Measurements from ENCODE around the gene SLC8B1.
"Not testable (repeated sequence)": the region's sequence is repeated elsewhere in the genome, so short reads cannot be mapped to it uniquely, and the experiment has no call there.

The SLC8B1 gene

DNA sequence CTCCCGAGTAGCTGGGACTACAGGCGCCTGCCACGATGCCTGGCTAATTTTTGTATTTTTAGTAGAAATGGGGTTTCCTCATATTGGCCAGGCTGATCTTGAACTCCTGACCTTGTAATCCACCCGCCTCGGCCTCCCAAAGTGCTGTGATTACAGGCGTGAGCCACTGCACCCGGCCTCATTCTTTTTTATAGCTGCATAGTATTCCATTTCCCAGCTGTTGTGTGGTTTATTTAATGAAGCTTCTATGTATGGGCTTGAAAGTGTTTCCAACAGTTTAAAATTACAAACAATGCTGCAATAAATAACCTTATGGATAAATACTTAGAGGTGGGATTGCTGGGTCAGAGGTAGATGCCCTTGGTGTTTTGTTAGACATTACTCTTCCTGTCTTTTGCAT, 19.3 kb upstream of the SLC8B1 start:
- not testable (repeated sequence) for DNase-seq (ENCODE audit: low spot score)

DNA sequence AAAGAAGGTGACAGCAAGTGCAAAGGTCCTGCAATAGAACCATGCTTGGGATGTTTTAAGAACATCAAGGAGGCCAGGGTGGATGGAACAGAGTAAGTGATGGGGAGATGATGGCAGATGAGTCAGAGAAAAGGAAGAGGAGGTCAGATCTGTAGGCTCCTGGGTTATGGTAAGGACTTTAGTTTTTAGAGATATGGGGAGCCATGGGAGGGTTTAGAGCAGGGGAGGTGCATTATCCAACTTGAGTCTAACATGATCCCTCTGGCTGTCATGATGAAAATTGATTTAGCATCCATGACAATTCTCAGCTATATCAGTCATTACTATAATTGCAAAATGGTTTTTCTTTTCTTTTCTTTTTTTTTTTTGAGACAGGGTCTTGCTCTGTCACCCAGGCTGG, 16.2 kb upstream of the SLC8B1 start:
- no peak for DNase-seq (ENCODE audit: low spot score)

DNA sequence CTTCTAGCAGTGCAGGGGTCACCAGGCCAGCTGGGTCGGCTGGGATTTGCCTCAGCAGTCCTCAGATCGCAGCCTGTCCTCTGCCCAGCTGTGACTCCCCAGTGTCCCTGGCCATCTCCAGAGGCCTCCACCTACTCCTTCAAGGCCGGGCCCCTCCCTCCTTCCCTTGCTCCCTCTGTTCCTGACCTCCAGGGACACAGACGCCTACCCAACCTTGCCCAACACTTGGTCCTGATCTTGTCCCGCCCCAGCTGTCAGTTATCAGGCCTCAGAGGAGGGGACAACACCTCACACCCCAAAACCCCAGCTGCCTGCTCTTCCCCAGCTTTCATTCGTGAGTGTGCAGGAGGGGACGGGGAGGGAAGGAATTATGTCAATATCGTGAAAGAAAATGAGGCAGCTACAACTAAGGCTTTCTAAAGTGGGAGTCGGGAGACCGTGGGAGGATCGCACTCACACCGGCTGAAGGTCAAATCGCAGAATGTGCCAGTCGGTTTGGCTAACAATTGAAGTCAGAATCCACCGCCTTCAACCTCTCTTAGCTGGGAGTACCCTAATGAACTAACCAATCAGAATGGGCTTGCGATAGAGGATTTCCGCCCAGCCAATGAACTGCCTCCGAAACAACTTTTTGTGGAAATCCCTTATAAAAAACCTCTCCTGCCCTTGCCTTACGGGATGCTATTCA, 14.1 kb upstream of the SLC8B1 start:
- DNase-seq (ENCODE audit: low spot score): no peak

DNA sequence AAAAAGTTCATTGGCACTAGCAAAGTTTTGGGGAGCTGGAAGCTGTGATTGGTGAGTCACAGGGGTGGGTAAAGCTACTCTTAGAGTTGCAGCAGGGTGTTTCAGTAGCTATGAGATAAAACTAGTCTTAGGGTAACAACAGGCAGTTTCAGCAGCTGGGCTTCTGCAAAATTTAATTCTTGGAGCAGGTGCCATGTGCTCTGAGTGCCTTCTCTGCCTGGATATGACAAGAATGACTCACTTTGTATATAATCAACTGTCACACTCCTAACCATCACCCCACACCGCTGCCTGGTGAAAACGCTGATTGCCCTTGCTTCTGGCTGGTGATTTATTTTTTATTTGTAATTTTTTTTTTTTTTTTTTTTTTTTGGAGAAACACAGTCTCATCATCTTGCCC, 13.0 kb upstream of the SLC8B1 start:
- DNase-seq (ENCODE audit: low spot score): no peak

DNA sequence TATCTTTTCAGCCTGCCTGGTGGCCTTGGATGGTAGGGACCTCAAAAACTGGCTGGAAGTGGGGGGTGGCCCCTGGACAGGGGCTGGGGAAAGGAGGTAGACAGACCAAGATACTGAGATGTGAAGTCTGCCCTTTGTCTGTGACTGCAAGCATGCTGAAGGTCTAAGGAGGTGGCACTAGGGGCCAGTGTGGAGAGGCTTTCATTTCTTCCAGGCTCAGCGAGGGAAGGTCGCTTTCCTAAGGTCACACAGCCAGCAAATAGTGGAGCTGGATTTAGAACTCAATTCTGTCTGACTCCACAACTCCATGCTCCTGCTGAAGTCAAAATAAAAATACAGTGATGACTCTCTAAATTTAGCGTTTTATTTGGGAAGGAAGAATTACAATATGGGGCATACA, 12.2 kb upstream of the SLC8B1 start:
- DNase-seq (ENCODE audit: low spot score): no peak

DNA sequence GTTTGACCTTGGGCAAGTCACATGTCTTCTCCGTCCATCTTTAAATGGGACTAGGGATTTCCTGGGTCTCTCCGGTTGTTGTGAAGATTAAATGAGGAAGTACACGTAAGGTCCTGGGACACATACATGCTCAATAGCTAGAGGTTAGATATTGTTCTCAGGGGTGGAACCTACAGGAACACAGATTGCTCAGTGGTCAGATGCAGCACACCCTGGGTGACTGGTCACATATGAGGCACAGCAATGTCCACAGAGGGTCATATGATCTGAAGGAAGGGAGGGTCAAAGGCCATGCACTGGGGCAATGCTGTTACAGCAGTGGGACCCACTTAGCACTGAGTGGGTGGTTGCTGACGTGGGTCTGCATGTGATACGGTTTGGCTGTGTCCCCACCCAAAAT, 11.4 kb upstream of the SLC8B1 start:
- no peak for DNase-seq (ENCODE audit: low spot score)

DNA sequence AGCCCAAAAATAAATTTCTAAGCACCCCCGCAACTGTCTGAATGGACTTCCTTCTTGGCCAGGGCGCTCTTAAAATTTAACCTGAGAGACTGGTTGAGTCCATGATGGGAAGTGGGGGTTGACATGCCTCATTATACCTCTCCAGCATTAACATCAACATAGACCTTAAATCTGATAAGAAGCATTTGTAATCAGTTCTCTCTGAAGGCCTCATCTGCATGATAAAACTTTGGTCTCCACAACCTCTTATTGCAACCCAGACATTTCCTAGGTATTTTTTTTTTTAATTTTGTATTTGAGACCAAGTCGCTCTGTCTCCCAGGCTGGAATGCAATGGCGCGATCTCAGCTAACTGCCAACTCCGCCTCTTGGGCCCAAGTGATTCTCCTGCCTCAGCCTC, 10.4 kb upstream of the SLC8B1 start:
- DNase-seq (ENCODE audit: low spot score): no peak

DNA sequence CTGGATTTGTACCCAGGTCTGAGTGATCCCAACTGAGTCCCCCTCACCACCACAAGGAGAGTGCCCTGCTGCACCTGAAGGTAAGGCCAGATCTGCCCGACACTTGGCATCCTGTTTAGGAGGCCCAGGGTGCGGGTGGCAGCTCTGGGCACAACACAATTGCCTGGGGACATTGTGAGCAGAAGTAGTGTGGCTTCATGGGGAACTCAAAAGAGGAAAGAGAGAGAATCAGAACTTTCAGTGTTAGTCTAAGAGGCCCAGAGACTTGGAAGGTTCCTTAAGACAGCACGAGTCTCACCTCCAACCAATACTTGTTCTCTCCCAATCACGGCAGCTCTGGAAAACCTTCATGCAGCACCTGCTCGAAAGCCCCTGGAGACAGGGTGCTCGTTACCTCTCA, 6.6 kb upstream of the SLC8B1 start:
- no peak for DNase-seq (ENCODE audit: low spot score)

DNA sequence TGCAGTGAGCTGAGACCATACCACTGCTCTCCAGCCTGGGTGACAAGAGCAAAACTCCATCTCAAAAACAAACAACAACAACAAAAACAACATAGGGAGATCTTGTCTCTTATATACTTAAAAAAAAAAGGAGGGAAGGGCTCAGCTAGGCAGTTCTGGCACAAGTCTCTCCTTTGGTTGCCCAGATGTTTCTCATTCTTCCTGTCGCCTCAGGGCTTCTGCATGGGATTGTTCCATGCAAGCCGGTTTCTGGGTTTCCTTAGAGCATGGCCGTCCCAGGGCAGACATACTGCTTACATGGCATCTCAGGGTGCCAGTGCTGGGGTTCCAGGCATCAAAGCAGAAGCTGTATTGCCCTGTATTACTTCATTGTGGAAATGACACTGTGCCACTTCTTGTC, 5.2 kb upstream of the SLC8B1 start:
- DNase-seq (ENCODE audit: low spot score): no peak

DNA sequence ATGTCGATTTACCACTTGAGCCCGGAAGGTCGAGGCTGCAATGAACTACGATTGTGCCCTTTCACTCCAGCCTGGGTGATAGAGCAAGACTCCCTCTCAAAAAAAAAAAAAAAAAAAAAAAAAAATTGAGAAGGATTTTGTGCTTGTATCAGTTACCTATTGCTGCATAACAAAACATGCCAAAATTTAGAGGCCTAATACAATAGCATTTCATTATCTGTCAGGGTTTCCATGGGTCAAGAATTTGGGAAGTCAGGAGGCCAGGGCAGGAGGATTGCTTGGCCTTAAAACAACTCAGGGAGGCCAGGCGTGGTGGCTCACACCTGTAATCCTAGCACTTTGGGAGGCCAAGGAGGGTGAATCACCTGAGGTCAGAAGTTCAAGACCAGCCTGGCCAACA, 4.6 kb upstream of the SLC8B1 start:
- DNase-seq (ENCODE audit: low spot score): no peak

DNA sequence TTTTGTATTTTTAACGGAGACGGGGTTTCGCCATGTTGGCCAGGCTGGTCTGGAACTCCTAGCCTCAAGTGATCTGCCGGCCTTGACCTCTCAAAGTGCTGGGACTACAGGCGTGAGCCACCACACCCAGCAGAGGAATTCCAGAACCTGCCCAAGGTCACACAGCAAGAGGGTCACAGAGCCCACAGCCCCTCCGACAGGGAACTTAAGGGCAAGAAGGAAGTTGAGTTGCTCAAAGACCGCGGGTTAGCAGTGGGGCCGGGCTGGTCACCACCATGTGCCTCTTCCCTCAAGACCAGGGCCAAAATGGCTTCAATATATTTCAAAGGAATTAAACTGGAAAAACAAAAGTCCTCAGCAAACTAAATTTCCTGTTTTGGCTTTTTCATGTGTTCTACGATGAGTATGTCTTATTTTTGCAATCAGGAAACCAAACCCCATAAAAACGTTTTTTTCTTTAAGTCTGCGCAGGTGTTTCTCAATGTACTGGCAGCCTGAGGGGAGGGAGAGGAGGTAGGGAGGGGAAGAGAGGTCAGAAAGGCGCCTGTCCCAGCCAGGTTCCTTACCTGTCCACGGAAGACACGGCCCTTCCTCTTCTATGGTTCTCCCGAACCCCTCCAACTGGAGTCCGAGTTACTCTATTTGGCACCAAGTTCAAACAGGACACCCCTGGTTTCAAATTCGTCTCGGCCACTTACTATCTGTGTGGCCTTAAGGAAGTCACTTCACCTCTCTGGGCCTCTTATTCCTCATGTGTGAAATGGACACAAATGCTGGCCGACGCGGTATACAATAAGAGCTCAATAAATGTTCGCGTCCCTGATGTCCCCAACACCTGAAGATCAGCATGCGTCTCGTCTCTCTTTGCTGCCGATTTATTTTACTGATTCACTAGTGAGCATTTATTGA, 778 bp downstream of the SLC8B1 start:
- DNase-seq (ENCODE audit: low spot score): no peak

DNA sequence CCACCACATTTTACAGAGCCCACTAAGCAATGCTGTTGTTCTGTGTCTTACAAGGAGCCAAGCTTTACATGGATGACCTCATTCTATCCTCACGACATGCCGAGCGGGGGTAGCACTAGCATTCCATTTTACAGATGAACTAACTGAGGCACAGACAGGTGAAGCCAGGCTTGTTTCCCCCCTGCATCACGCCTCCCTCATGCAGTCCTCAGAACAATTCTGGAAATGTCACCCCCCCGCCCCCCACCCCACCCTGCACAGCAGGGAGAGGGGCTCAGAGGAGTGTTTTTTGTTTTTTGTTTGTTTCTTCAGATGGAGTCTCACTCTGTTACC, 1.5 kb downstream of the SLC8B1 start:
- DNase-seq (ENCODE audit: low spot score): no peak

DNA sequence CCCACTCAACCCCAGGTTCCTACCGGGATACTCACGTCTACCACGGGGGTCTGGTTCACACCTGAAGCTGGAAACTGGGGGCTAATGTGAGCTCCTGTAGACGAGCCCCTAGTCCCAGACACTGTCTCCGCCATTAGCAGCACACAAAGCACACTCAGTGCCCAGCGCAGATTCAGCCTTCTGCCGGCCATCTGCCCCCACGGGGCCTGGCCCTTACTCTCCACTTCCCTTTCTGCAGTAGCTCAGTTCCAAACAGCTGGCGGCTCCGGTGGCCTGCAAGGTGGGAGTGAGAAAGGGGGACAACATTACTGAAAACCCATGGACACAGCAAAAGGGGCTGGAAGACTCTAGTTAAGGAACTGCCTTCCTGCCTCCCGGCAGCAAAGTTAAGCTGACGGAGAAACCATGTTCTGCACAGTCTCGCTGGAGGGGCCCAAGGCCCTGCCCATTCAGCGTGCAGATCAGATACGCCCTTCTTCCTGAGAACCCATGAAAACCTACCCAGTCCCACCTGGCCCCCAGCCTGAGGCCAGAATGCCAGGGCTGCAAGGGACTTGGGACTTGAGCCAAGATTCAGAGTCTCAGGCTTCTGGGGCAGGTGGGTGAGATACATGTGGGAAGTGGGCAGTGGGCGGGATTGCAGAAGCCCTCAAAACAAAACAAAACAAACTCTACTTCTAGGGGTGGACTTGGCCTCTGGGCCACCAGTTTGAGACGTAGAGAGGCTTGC, 2.1 kb downstream of the SLC8B1 start:
- DNase-seq (ENCODE audit: low spot score): no peak

DNA sequence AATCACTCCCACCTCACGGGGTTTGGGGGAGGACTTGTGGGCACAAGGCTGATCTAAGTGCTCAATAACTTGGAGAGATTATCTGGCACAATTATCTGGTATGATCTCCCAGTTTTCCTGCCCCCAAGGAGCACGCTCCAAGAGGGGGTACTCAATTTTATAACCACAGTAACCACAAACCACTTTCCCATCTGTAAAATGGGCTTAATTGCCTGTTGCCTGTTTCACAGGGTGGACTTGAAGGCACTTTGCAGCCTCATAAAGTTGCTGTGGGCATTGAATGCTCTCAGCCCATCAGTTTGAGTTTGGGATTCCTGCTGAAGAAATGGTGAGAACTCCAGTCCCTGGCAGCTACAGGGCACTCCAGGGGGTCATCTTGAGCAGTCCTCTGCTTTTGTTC, 4.4 kb downstream of the SLC8B1 start:
- no peak for DNase-seq (ENCODE audit: low spot score)

DNA sequence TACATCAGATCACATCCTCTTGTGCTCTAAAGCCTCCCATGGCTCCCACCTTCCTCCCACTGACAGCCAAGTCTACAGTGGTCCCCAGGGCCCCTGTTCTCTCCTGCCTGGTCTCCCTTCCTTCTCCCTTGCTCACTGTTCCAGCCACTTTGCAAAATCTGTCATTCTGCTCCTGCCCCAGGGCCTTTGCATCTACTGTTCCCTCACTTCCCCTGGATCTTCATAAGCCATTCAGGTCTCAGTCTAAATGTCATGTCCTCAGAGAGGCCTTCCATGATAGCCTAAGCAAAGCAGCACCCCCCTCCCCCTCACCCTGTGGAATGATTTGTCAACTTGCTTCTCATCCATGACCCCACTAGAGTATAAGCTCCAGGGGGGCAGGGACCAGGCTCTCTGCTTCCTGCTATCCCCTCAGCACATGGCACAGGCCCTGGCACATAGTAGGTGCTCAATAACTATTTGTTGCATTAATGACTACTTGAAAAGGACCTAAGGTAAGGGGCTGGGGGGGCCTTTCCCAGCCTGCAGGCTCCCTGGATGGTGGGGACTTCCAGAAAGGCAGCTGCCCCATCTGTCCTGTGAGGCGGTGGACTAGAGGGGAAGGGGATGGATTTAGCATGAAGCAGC, 5.0 kb downstream of the SLC8B1 start:
- no peak for DNase-seq (ENCODE audit: low spot score)

DNA sequence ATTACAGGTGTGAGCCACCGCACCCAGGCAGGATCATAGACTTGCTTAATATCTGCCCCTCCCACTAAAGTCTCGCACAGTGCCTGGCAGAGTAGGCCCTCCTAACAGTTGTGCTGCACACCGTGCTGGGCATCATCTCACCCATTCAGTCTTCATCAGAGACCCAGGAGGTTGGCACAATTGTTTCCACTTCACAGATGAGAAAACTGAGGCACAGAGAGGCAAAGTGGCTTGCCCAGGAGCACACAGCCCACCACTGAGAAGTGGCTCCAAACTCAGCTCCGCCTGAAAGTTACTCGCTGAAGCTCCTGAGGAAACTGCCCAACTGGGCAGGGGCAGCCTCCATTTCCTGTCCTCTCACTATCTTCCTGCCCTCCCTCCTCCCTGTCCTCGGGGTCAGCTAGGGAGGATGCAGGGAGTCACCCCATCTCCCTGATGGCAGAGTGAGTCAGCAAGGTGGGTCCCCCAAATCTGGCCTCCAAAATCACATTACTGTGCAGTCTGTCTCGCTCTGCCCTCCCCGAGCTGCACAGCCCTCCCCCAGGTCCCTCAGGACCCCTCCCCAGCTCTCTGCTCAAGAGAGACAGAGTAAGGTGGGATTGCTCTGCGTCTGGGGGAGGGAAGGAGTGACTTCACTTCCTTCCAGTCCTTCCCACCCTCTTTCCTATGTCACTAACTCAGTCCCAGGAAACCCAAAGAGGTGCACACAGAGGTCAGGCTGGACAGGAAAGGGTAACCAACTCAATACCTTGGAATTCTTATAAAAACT, 5.7 kb downstream of the SLC8B1 start:
- DNase-seq (ENCODE audit: low spot score): no peak

DNA sequence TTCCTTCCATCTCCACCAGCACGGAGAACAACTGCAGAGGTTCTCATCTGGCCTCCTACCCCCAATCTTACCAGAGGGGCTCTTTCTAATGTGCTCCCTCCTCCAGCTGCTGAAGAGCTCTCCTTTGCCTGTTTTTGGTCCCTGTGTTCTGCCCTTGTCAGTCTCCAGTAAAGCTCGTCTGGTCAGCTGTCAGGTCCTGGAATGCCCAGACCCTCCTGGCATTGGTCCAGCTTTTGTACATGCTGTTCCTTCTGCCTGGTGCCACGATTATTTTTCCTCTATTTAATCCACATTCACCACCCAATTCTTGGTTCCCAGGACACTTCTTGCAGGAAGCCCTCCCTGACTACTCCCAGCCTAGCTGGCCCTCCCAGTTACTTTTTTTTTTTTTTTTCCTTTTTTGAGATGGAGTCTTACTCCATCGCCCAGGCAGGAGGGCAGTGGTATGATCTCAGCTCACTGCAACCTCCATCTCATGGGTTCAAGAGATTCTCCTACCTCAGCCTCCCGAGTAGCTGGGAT, 6.5 kb downstream of the SLC8B1 start:
- DNase-seq (ENCODE audit: low spot score): no peak

DNA sequence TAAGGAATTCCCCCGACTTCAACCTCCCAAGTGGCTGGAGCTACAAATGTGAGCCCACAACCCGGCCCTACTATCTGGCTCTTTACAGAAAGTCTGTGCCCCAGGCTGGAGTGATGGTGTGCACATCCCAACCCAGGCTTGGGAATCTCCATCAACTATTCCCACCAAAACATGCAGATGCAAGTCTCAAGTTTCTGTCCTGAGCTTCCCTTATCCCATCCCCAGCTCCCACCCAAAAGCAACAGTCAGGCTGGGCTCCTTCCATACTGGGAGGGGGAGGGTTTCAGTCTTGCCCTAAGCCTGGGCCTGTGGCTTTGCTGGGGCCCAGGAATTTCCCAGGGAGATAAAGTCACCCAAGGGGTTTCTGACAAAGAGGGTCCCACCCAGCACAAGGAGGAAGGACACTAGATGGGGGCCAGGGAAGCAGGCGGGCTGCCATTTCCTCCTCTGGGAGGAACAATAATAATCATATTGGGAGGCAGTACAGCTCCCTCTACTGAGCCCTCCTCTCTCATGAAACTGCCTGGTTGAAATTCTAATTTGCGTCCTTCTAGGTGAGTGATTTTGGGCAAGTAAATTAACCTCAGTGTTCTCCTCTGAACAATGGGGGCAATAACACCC, 8.0 kb downstream of the SLC8B1 start:
- DNase-seq (ENCODE audit: low spot score): no peak

DNA sequence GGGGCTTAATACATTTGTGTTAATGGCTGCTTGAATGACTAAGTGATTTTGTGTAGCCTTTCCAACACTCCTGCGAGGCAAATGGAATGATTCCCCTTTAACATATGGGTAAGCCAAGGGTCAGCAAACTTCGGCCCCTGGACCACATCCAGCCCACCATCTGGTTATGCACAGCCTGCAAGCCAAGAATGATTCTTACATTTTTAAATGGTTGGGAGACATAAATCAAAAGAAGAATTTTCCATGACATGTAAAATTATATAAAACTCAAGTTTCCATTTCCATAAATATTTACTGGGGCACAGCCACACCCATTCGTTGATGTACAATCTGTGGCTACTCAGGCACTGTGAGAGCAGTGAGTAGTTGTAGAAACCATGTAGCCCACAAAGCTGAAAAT, 9.0 kb downstream of the SLC8B1 start:
- no peak for DNase-seq (ENCODE audit: low spot score)

DNA sequence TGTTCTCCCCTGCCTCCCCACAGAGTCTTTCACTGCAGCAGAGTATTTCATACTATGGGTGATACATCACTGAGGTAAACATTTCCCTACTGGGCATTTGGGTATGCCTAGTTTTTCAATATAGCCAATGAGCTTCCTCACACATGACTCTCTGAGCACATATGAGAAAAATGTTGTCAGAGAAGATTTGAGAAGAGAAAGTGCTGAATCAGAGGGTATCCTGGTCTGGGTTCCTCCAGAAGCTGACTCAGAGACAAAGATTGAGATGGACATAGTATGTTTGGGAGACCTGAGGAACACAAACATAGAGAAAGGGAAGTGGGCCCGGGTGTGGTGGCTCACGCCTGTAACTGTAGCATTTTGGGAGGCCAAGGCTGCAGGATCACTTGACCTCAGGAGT, 12.6 kb downstream of the SLC8B1 start:
- DNase-seq (ENCODE audit: low spot score): no peak

DNA sequence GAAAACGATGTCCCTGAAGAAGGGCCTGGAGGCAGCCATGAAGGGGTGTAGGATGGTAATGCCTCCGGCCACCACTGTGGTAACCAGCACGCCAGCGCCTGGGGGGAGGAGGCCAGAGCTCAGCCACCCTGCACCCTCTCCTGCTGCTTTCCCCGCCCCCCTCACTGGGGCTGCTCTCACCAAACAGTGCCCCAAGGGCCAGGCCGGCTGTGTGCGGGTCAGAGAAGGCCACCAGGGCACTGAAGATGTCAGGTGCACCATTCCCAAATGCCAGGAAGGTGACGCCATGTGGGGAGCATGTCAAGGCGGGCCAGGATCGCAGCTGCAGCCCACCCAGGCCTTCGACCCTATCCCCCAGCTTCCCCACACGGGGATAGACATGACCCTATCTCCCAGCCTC, 14.5 kb downstream of the SLC8B1 start:
- no peak for DNase-seq (ENCODE audit: low spot score)

Measured in germinal center (tissue), 1 donor.